SU-DHL-6 (cell line): ENCODE measurements around the gene FMN1.

Experiments used
- H2AFZ ChIP-seq: fragments of 200-600 bp; sonication (generic); 2 replicates; pipeline ENCODE4 v1.6.1; 2014; ENCODE audit warnings: low read depth, mild to moderate bottlenecking, moderate library complexity, mixed read lengths, antibody characterized with exemption, low read length; ENCODE audit not compliant: severe bottlenecking
- H3F3A ChIP-seq: fragments of 200-600 bp; shearing (Covaris generic); 2 replicates; pipeline ENCODE4 v1.6.0; 2016; ENCODE audit warnings: antibody characterized with exemption, mild to moderate bottlenecking; ENCODE audit not compliant: insufficient read depth
- H3K27ac ChIP-seq: fragments of 200-600 bp; sonication (generic); 2 replicates; pipeline ENCODE4 v1.5.1; 2016; ENCODE audit warnings: low read depth, mild to moderate bottlenecking, low read length, moderate library complexity, mixed read lengths
- H3K27me3 ChIP-seq: fragments of 200-600 bp; sonication (generic), shearing (Covaris generic); 2 replicates; pipeline ENCODE4 v1.6.0; 2014; ENCODE audit warnings: mild to moderate bottlenecking, low read length
- H3K36me3 ChIP-seq: fragments of 200-600 bp; sonication (generic); 2 replicates; pipeline ENCODE4 v1.6.1; 2014; ENCODE audit warnings: mild to moderate bottlenecking, low read length, mixed read lengths
- H3K4me2 ChIP-seq: fragments of 300-600, 200-600 bp; shearing (Covaris generic), sonication (generic); 2 replicates; pipeline ENCODE4 v1.6.0; 2014; ENCODE audit warnings: low read length, low read depth, mild to moderate bottlenecking; ENCODE audit not compliant: poor library complexity, severe bottlenecking
- H3K4me3 ChIP-seq: fragments of 200-600 bp; sonication (generic); 2 replicates; pipeline ENCODE4 v1.5.1; 2014; ENCODE audit warnings: antibody characterized with exemption, low read length, mild to moderate bottlenecking, mixed read lengths; ENCODE audit not compliant: insufficient read depth, poor library complexity, severe bottlenecking
- H3K79me2 ChIP-seq: fragments of 200-600 bp; sonication (generic); 2 replicates; pipeline ENCODE4 v1.6.1; 2014; ENCODE audit warnings: mild to moderate bottlenecking, low read length, moderate library complexity; ENCODE audit not compliant: insufficient read depth
- H3K9ac ChIP-seq: fragments of 200-600 bp; sonication (generic); 2 replicates; pipeline ENCODE4 v1.7.0; 2014; ENCODE audit warnings: mild to moderate bottlenecking, low read length
- H3K9me2 ChIP-seq: fragments of 200-600 bp; sonication (generic); replicated peaks from 2 replicates; pipeline ENCODE4 v1.6.1; 2014; ENCODE audit warnings: low read length; ENCODE audit not compliant: insufficient read depth
- H3K9me3 ChIP-seq: fragments of 200-600 bp; sonication (generic); 2 replicates; pipeline ENCODE4 v1.6.1; 2014; ENCODE audit warnings: low read length, mixed read lengths; ENCODE audit not compliant: insufficient read depth
- H4K20me1 ChIP-seq: fragments of 200-600 bp; sonication (generic); 2 replicates; pipeline ENCODE4 v1.6.1; 2014; ENCODE audit warnings: low read depth, mild to moderate bottlenecking, antibody characterized with exemption, low read length, moderate library complexity, mixed read lengths
- EZH2phosphoT487 ChIP-seq: fragments of 200-600 bp; sonication (generic), shearing (Covaris generic); conservative IDR thresholded peaks from 2 replicates; pipeline ENCODE4 v1.6.1; 2018; ENCODE audit warnings: mild to moderate bottlenecking, antibody characterized with exemption, low read length, moderate library complexity, mixed read lengths
- TF ChIP-seq, protein P1 (sequence below): fragments of 200-600 bp; sonication (generic); IDR thresholded peaks from one replicate; pipeline ENCODE4 v1.5.1; 2017; ENCODE audit warnings: antibody characterized with exemption, mild to moderate bottlenecking, low read length, moderate library complexity; ENCODE audit not compliant: insufficient read depth, poor library complexity, severe bottlenecking

The FMN1 gene

DNA sequence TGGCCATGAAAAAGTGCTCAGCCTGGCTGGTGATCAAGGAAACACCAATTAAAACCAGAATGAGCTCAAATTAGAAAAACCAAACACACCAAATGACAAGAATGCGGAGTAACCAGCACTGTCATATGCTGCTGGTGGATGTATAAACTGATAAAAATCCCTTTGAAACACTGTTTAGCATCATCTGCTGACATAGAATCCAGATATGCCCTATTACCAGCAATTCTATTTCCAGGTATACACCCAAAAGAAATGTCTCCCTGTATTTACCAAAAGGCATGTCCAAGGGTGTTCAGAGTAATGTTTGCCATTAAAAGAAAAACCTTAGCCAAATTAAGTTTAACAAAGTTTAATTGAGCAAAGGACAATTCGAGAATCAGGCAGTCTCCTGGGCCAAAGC is 138.6 kb downstream of the FMN1 start:
- H3F3A ChIP-seq: no peaks in the 10 kb centered on the region
- no peak overlapping the region for H3K27ac ChIP-seq
- H4K20me1 ChIP-seq: no peaks in the 10 kb centered on the region
- H3K4me2 ChIP-seq: no peak overlapping the region
- H3K9me2 ChIP-seq: no peaks in the 10 kb centered on the region
- H3K79me2 ChIP-seq: no peaks in the 10 kb centered on the region
- TF ChIP-seq, protein P1, sequence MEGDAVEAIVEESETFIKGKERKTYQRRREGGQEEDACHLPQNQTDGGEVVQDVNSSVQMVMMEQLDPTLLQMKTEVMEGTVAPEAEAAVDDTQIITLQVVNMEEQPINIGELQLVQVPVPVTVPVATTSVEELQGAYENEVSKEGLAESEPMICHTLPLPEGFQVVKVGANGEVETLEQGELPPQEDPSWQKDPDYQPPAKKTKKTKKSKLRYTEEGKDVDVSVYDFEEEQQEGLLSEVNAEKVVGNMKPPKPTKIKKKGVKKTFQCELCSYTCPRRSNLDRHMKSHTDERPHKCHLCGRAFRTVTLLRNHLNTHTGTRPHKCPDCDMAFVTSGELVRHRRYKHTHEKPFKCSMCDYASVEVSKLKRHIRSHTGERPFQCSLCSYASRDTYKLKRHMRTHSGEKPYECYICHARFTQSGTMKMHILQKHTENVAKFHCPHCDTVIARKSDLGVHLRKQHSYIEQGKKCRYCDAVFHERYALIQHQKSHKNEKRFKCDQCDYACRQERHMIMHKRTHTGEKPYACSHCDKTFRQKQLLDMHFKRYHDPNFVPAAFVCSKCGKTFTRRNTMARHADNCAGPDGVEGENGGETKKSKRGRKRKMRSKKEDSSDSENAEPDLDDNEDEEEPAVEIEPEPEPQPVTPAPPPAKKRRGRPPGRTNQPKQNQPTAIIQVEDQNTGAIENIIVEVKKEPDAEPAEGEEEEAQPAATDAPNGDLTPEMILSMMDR: no peak
- TF ChIP-seq EZH2phosphoT487: no peak
- H2AFZ ChIP-seq: no peak overlapping the region
- H3K9ac ChIP-seq: no peak overlapping the region
- no peak overlapping the region for H3K4me3 ChIP-seq
- H3K9me3 ChIP-seq: no peaks in the 10 kb centered on the region
- no peaks in the 10 kb centered on the region for H3K36me3 ChIP-seq
- no peaks in the 10 kb centered on the region for H3K27me3 ChIP-seq

DNA sequence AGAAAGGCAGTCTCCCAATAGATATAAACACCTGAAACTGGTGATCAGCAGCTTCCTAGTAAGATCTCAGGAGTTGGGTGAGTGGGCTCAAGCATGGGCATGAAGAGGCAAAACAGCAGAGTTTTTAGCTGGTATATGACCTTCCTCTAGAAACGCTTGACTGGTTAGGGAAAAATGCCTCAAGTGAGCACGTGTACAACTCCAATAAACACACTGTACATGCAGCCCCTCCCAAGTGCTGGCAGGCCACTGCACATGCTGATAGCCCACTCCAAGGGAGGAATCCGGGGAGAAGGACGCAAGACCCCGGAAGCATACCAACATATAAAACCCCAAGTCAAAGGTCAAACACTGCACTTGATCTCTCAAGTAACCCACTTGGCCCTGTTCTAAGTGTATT is 143.0 kb downstream of the FMN1 start:
- H3K27me3 ChIP-seq: no peaks in the 10 kb centered on the region
- H3K9me2 ChIP-seq: no peaks in the 10 kb centered on the region
- no peak for TF ChIP-seq EZH2phosphoT487
- TF ChIP-seq, protein P1: no peak
- H3K79me2 ChIP-seq: no peaks in the 10 kb centered on the region
- no peaks in the 10 kb centered on the region for H4K20me1 ChIP-seq
- no peak overlapping the region for H3K4me3 ChIP-seq
- peaks cover 21% of the 10 kb centered on the region; the same call in 1 of the 2 replicates for H3K9me3 ChIP-seq
- H3K27ac ChIP-seq: no peak overlapping the region
- no peaks in the 10 kb centered on the region for H3K36me3 ChIP-seq
- H3F3A ChIP-seq: no peaks in the 10 kb centered on the region
- H3K4me2 ChIP-seq: no peak overlapping the region
- no peak overlapping the region for H3K9ac ChIP-seq
- H2AFZ ChIP-seq: no peak overlapping the region

DNA sequence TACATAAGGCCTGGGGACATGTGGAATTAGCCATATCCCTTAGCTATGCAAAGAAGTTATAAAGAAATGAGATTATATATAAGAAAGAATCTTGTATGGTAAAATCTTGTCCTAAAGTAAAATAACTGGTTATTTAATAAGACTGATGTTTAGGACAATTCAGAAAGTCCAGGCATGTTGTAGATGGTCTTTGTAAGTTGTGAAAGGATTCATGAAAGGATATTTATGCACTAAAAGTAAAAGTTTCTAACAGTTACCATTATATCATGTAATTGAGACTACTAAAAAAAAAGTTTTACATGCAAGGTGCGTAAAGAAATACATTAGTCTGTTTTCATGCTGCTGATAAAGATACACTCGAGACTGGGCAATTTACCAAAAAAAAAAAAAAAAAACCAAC is 146.3 kb downstream of the FMN1 start:
- no peaks in the 10 kb centered on the region for H3K27me3 ChIP-seq
- TF ChIP-seq EZH2phosphoT487: no peak
- TF ChIP-seq, protein P1: no peak
- no peaks in the 10 kb centered on the region for H3K36me3 ChIP-seq

DNA sequence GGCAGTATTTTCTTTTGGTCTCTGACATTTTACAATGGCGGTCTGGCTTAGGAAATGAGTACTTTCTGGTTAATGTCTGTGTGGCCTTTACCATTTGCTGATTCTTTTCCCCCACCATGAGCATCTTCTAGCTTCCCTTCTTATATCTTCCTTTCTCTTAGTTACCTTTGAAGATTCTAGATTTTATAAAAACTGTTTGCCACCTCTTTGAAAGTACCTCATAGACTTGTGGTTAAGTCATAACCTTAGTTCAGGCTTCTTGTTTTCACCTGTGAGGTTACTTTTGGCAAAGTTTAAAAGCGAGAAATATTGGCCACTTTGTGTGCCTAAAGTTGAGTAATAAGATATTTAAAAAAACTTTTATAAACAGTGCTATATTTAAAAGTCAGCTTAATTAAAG is 147.4 kb downstream of the FMN1 start:
- H3K9me3 ChIP-seq: peaks cover 21% of the 10 kb centered on the region; the same call in 1 of the 2 replicates
- H3K79me2 ChIP-seq: no peaks in the 10 kb centered on the region
- no peaks in the 10 kb centered on the region for H3K9me2 ChIP-seq
- no peak overlapping the region for H3K9ac ChIP-seq
- no peaks in the 10 kb centered on the region for H3K27me3 ChIP-seq
- no peaks in the 10 kb centered on the region for H4K20me1 ChIP-seq
- no peak overlapping the region for H3K4me3 ChIP-seq
- no peak for TF ChIP-seq EZH2phosphoT487
- TF ChIP-seq, protein P1: no peak
- no peaks in the 10 kb centered on the region for H3F3A ChIP-seq
- no peak overlapping the region for H2AFZ ChIP-seq
- no peak overlapping the region for H3K4me2 ChIP-seq
- H3K36me3 ChIP-seq: no peaks in the 10 kb centered on the region
- H3K27ac ChIP-seq: no peak overlapping the region

More for the DNA sequence above, 146.3 kb downstream of the FMN1 start:
- no peak overlapping the region for H2AFZ ChIP-seq
- peaks cover 21% of the 10 kb centered on the region; the same call in 1 of the 2 replicates for H3K9me3 ChIP-seq
- no peak overlapping the region for H3K4me3 ChIP-seq
- H3K4me2 ChIP-seq: no peak overlapping the region
- H4K20me1 ChIP-seq: no peaks in the 10 kb centered on the region
- no peaks in the 10 kb centered on the region for H3F3A ChIP-seq
- H3K9ac ChIP-seq: no peak overlapping the region
- H3K79me2 ChIP-seq: no peaks in the 10 kb centered on the region
- H3K27ac ChIP-seq: no peak overlapping the region
- H3K9me2 ChIP-seq: no peaks in the 10 kb centered on the region
